Subcutaneous abdominal adipose tissue (tissue), 5 donors: Measurements from ENCODE around the gene GLI3.

Experiments used
- H3K27ac ChIP-seq: one replicate; pipeline ENCODE4 v1.7.0; 2013; ENCODE audit warnings: low read depth, mild to moderate bottlenecking, inconsistent platforms, low read length, moderate library complexity
- H3K27me3 ChIP-seq, 5 donors: one replicate each; pipeline ENCODE4 v1.7.0; 2013; ENCODE audit warnings: low read length in 5 of 5, inconsistent platforms in 1 of 5; ENCODE audit not compliant: control insufficient read depth in 5 of 5, insufficient read depth in 4 of 5
- H3K36me3 ChIP-seq, 5 donors: one replicate each; pipeline ENCODE4 v1.7.0; 2013; ENCODE audit warnings: low read length in 5 of 5; ENCODE audit not compliant: control insufficient read depth in 5 of 5, insufficient read depth in 5 of 5
- H3K4me1 ChIP-seq, 5 donors: one replicate each; pipeline ENCODE4 v1.7.0; 2013; ENCODE audit warnings: low read length in 5 of 5, mild to moderate bottlenecking in 3 of 5, moderate library complexity in 1 of 5; ENCODE audit not compliant: control insufficient read depth in 5 of 5, insufficient read depth in 5 of 5
- H3K4me3 ChIP-seq, 5 donors: one replicate each; pipeline ENCODE4 v1.7.0; 2013; ENCODE audit warnings: low read length in 5 of 5, low read depth in 1 of 5
- H3K9ac ChIP-seq, 5 donors: one replicate each; pipeline ENCODE4 v1.7.0; 2013; ENCODE audit warnings: low read length in 5 of 5, mild to moderate bottlenecking in 4 of 5, moderate library complexity in 3 of 5
- H3K9me3 ChIP-seq, 5 donors: one replicate each; pipeline ENCODE4 v1.7.0; 2013; ENCODE audit warnings: low read length in 5 of 5; ENCODE audit not compliant: control insufficient read depth in 5 of 5
- donor health status: healthy.
- donor health status: healthy.
- donor health status: healthy.
- donor health status: healthy.
- donor health status: healthy.

GLI3 gene

DNA sequence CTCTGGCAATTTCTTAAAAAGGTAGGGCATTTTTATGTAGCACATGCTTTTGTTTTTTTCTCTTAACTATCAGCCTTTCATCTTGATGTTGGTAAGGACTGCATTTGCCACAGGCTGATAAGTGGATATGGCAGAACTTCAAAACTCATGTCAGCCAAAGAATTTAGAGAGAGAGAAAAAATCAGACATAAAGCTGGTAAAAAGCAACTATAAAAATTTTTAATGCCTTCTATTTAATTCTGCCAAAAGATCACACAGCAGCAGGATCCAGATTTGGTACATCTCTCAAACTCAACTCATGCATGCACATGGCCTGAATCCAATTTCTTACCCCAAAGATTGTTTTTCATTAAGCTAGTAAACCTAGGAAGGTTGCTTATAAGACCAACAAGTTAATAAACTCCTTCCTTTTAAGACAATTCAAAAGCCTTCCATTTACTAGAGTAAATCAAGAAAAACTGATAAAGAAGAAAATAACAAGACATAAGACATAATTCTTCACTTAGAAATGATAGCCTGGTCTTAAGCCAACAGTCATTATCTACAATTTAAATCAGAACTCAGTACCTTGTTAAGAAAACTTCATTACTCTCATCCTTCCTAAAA, 69.3 kb downstream of the GLI3 start:
- peaks cover 0 to 12% (median 2%) of the 10 kb centered on the region in 5 donors for H3K4me1 ChIP-seq
- no peaks in the 10 kb centered on the region for H3K9me3 ChIP-seq
- H3K27me3 ChIP-seq = no peaks in the 10 kb centered on the region
- H3K4me3 ChIP-seq = no peak overlapping the region
- H3K36me3 ChIP-seq = no peaks in the 10 kb centered on the region
- H3K27ac ChIP-seq = no peak overlapping the region
- H3K9ac ChIP-seq = no peak overlapping the region

DNA sequence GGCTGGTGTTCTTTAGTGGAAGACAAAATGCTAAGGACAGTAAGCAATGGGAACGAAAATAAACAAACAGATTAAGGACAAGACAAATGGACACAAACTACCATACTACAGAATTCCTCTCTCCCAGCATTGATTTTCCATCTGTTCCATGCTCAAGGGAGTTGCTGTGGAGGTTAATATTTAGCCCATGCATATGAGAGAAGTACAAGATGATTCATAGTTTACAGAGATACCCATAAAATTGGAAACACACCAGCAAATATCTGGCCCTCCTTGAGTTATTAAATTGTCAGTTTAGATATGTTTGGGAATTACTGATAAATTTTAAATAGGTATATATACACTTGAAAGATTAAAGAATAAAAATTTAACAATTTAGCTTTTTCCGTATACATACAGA, 69.8 kb downstream of the GLI3 start:
- no peak overlapping the region for H3K4me3 ChIP-seq
- H3K36me3 ChIP-seq = no peaks in the 10 kb centered on the region
- no peak overlapping the region for H3K27ac ChIP-seq
- no peaks in the 10 kb centered on the region for H3K27me3 ChIP-seq
- peaks cover 0 to 16% (median 2%) of the 10 kb centered on the region in 5 donors for H3K4me1 ChIP-seq
- H3K9me3 ChIP-seq = no peaks in the 10 kb centered on the region
- H3K9ac ChIP-seq = no peak overlapping the region

DNA sequence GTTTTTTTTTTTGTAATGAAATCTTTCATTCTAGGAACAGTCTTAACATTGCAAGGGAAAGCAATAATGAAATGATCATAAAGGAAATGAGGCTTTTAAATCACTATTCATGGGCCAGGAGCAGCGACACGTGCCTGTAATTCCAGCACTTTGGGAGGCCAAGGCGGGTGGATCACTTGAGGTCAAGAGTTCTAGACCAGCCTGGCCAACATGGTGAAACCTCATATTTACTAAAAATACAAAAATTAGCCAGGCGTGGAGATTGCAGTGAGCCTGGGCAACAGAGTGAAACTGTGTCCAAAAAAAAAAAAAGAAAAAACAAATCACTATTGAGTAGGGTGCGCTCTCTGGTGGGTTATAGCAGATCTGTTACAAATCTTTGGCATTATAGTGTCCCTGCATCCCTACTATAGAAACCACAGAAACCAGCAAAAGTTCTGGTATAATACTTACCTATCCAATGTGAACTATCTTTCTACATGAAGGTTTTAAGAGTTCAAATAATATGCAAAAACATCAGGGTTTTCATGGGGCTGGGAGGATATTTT, 72.1 kb downstream of the GLI3 start:
- H3K9me3 ChIP-seq = no peaks in the 10 kb centered on the region
- H3K4me1 ChIP-seq = peaks cover 0 to 21% (median 5%) of the 10 kb centered on the region in 5 donors
- no peak overlapping the region for H3K9ac ChIP-seq
- no peaks in the 10 kb centered on the region for H3K36me3 ChIP-seq
- no peak overlapping the region for H3K27ac ChIP-seq
- H3K4me3 ChIP-seq = no peak overlapping the region
- H3K27me3 ChIP-seq = no peaks in the 10 kb centered on the region

DNA sequence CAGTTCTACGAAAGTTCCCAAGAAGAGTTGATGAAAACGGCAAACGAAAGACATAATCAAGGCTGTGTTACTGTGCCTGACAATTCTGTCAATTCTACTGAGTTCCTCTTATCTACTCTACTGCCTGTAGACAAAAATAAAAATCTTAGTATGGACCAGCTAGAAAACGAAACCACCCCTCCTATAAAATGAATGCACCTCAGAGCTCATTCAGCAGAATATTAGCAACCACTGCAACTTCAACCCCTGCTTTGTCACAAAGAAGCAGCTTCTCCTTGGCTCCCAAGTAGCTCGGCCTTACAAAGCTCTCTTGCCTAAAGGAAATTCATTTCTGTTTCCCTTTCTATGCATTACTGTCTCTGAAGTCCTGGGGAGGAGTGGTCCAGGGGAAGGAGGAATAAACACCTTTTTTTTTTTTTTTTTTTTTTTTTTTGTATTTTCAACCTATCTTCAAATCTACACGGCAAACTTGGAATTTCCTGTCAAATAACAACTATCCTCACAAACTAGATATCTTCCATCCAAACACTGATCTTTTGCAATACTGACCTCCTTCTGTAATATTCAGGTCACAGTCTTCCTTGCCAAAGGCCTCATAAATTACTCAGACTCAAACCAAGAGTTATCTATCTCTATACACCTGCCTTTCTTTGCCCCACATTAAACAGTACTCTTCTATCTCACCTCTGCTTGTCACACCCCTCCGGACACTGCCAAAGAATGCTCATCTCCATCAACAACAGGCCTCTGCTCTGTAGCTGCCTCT, 74.3 kb downstream of the GLI3 start:
- peaks cover 0 to 21% (median 5%) of the 10 kb centered on the region in 5 donors for H3K4me1 ChIP-seq
- H3K36me3 ChIP-seq = no peaks in the 10 kb centered on the region
- H3K4me3 ChIP-seq = no peak overlapping the region
- H3K9ac ChIP-seq = no peak overlapping the region
- no peaks in the 10 kb centered on the region for H3K27me3 ChIP-seq
- H3K9me3 ChIP-seq = no peaks in the 10 kb centered on the region
- no peak overlapping the region for H3K27ac ChIP-seq

DNA sequence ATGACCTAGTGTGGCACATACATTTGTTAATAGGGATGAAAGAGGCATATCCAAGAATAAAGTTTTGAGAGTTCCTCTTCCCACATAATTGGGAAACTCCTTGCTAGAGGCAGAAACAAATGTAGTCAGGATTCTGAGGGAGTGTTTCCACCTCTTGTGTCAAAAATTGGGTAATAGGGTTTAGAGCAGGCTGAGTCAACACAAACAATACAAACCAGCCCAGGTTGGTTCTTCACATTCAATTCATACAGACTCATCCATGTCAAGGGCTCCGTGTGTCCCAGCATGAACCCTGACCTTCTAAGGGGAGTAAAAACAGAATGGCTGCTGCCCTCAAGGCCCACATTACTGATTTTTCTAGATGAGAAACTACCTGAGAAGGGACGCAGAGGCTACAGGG, 75.3 kb downstream of the GLI3 start:
- no peak overlapping the region for H3K9ac ChIP-seq
- H3K36me3 ChIP-seq = no peaks in the 10 kb centered on the region
- H3K9me3 ChIP-seq = no peaks in the 10 kb centered on the region
- no peak overlapping the region for H3K27ac ChIP-seq
- no peaks in the 10 kb centered on the region for H3K27me3 ChIP-seq
- H3K4me1 ChIP-seq = peaks cover 0 to 21% (median 5%) of the 10 kb centered on the region in 5 donors
- H3K4me3 ChIP-seq = no peak overlapping the region

DNA sequence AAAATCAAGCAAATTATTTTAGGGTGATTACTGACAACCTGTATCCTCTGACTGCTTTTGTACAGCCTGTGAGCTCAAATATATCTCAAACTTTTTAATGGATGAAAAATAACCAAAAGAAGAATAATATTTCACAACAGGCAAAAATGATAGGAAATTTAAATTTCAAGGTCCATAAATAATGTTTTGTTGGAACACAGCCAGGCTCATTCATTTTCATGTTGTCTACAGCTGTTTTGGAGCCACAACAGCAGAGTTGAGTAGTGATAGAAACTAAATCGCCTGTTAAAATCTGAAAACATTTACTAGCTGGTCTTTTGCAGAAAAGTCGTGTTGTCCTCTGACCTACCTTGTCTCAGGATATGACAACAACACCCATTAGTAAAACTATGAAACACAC, 75.9 kb downstream of the GLI3 start:
- H3K27me3 ChIP-seq = no peaks in the 10 kb centered on the region
- peaks cover 0 to 24% (median 9%) of the 10 kb centered on the region in 5 donors for H3K4me1 ChIP-seq
- no peaks in the 10 kb centered on the region for H3K36me3 ChIP-seq
- no peaks in the 10 kb centered on the region for H3K9me3 ChIP-seq
- no peak overlapping the region for H3K9ac ChIP-seq
- no peak overlapping the region for H3K27ac ChIP-seq
- H3K4me3 ChIP-seq = no peak overlapping the region

DNA sequence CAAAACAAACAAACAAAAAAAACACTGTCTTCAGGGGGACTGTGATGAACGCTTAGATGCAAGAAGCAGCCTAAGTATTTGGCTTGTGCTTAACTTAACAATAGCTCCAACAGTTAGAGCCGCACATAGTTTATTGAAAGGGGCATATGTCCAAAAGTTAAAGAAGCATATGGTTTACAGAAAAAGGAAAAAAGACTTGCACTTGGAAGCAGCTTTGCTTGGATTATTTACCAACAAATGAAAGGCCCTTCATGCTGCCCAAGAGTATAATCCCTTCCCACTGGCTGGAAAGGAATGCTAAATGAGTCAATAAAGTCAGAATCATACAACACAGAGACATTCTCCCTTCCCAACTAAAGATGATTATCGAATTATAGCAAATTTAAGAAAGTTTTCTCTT, 77.9 kb downstream of the GLI3 start:
- Histone ChIP-seq H3K36me3 (no peaks in the 10 kb centered on the region), H3K27ac (no peak overlapping the region), H3K27me3 (no peaks in the 10 kb centered on the region), H3K9ac (no peak overlapping the region), H3K4me3 (no peak overlapping the region), H3K9me3 (no peaks in the 10 kb centered on the region), H3K4me1 (peaks cover 0 to 24% (median 9%) of the 10 kb centered on the region in 5 donors)

DNA sequence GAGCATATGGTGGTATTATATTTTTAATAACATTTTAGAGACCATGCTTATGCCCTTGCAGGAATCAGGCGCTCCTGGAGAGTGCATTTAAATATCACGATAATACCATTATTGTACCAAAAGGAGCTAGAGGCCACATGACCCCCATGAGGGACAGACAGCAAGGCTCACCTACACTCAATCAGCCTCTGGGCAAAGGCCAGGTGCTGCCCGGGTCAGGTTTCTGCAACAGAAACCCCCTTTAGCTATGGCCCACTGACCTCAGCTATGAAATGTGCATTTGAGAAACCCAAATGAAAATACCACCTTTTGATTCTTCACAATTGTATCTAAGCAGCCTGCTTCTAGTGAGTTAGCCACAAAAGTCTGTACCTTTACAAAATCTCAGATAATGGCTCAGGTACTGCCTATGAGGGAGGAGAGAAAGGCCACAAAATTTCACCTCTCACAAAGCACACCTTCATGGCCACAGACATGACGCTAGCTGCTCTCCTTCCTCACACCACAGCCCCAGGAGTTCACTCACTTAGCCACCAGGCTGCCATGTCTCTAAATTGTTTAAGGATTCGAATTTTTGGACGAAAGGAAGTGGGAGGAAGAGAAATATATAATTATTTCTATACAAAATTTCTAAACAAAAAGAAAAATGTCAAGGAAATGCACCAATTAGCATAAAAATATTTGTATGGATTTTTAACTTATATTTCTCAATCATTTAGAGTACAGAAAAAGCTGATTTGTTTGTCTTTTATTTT, 79.9 kb downstream of the GLI3 start:
- Histone ChIP-seq H3K27ac (no peak overlapping the region), H3K9ac (no peak overlapping the region), H3K36me3 (no peaks in the 10 kb centered on the region), H3K4me3 (no peak overlapping the region), H3K4me1 (peaks cover 0 to 15% (median 9%) of the 10 kb centered on the region in 5 donors), H3K27me3 (no peaks in the 10 kb centered on the region), H3K9me3 (no peaks in the 10 kb centered on the region)

DNA sequence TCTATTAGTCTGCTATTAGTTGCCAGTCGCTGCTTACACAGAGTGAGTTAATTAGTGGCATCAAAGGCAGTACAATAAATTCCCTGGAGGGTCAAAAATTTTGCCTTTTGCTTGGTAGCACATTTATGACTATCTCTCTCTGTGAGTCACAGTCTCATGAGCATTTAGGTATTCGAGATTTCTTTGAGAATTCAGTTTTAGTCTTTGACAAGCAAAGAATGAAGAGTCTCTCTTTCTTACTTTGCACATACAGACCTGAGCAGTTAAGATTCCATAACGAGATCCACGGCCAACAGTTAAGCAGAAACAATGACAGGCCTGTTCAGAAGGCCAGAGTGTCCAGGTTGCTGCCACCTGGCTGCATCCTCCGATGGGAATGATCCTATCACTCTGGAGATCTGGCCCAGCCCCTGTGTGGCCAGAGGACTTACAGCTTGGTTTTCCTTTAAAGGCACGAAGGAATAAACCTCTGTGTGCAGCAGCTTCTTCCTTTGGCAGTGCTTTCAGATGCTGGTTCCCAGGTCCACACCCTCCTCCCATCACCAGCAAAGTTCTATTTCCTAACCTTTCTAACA, 80.6 kb downstream of the GLI3 start:
- Histone ChIP-seq H3K9me3 (no peaks in the 10 kb centered on the region), H3K4me1 (peaks cover 0 to 16% (median 7%) of the 10 kb centered on the region in 5 donors), H3K27ac (no peak overlapping the region)

More for the DNA sequence above, 80.6 kb downstream of the GLI3 start:
- no peak overlapping the region for H3K9ac ChIP-seq
- H3K27me3 ChIP-seq = no peaks in the 10 kb centered on the region
- no peaks in the 10 kb centered on the region for H3K36me3 ChIP-seq
- H3K4me3 ChIP-seq = no peak overlapping the region
